NCI-H2107 (cell line): ENCODE results near the gene ANKFY1.

Source experiments
- DNase-seq: peaks from one replicate; lab custom pipeline; 2025; lab: John Stamatoyannopoulos, UW

ANKFY1 gene

DNA sequence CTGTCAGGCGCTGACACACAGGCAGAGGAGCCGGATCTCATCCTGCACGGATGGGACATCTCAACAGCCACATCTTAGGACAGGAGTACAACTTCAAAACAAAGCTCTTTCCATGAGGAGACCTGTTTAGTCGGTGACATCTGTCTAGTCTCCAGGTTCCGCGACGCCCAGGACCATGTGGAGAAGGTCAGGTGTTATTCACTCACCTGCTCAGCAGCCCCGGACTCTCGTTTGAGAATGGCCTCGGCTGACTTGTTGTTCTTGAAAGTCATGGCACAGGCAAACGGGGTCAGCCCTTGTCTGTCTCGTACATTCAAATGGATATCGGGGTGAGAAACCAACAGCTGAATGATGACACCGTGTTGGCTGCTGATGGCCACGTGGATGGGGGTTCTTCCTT, 85.1 kb downstream of the ANKFY1 start:
- DNase-seq: no peak

- no peak for DNase-seq
Measured at GRCh38 chr17:4177806-4178205, 86.0 kb downstream of the ANKFY1 start.

DNA sequence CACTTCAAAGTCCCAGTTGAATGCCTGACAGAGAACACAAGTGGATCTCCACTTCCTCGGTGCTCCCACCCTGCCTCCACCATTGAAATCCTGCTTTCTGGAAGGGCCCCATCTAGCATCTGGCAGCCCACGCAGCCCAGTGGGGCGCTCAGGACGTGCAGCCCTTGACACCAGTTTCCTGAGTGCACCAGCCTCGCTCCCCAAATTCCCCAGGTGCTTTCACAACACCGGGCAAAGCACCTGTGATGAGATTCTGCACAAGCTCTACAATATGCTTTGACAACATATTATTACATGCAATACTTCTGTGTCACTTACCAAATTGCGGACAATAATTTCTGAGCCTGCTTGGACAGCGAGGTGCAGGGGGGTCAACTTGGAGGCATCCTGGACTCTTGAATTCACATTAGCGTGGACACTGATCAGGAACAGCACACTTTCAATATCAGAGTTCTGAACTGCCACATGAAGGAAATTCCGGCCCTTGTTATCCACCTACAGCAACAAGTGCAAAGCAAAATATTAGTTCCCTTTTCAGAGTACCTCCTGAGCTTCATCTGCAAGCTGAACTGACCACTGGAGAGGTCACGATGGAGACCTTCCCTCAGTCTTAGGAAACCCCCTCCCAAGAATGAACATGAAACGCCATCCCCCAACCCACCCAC, 86.8 kb downstream of the ANKFY1 start:
- no peak for DNase-seq

- no peak for DNase-seq
Measured at GRCh38 chr17:4175921-4176807, 87.6 kb downstream of the ANKFY1 start.

DNA sequence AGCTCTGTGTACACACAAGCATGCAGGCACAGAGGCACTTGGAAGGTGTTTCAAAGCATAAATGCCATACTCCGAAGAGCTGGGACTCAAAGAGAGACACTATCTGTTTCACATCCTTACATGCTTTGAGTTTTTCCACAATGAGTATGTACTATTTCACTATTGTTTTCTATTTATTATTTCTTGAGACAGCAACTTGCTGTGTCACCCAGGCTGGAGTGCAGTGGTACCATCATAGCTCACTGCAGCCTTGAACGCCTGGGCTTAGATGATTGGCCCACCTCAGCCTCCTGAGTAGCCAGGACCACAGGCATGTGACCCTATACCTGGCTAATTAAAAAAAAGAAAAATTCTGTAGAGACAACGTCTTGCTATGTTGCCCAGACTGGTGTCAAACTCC, 89.2 kb downstream of the ANKFY1 start:
- DNase-seq: no peak

DNA sequence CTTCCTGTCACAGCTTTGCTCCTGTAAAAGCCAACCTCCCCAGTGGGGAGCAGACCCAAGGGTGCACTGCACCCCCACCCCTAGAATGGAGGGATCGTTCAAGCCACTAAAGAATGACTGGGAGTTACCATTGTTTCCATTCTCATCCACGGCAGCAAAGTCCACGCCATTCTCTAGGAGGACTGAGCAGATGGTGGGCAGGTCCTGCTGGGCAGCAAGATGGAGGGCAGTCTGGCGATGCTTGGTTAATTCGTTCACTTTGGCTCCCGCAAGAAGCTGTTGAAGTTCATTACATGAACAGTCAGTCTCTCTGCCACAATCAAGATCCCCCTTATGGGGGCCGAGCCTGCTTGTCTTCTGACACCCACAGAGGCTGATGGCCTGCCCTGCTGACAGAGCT, 90.0 kb downstream of the ANKFY1 start:
- no peak for DNase-seq

DNA sequence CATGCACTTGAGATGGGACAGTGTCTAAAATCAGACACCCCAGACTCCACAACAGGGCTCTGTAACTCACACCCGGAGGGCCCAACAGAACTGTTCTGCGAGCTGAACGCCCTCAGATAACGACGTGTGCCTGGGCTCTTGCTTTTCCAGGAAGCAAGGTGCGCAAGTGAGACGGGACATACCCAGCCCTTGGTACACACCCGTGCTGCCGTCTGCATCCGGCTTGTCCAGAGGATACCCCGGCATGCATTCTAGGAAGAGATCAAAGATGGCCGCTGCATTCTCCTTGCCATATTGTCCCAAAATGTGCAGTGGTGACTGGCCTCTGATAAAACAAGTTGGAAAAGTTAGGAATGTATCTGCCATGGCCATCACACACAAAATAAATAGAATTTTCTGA, 91.4 kb downstream of the ANKFY1 start:
- DNase-seq: no peak

DNA sequence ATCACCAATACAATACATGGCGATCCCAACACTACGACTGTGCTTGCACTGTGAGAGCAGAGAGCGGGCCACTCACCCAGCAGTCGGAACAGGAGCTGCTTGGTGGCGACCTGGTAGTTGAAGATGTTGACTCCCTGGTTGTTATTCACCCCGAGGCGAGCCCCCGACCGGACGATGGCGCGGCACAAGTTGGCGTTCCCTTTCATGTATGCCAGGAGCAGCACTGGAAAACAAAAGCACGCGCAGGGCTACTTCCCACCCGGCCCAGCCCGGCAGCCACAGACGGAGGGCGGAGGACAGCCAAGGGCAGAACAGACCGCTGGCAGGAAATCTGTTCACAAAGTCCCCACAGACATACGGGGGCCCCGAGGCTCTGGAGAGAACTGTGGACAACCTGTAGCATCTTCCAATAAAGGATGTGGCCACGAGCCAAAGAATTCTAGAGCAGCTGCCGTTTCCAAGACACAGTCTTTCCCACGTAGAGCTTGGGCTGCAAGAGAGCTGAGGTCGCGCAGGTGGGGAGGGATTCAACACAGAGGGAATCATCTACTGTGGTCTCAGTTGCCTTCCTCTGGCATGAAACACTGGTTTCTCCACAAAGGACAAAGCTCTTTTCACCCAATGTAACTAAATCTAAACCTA, 93.0 kb downstream of the ANKFY1 start:
- no peak for DNase-seq

GRCh38 chr17:4167786-4168185, 96.0 kb downstream of the ANKFY1 start:
- no peak for DNase-seq

GRCh38 chr17:4166419-4166818, 97.4 kb downstream of the ANKFY1 start:
- DNase-seq: no peak

DNA sequence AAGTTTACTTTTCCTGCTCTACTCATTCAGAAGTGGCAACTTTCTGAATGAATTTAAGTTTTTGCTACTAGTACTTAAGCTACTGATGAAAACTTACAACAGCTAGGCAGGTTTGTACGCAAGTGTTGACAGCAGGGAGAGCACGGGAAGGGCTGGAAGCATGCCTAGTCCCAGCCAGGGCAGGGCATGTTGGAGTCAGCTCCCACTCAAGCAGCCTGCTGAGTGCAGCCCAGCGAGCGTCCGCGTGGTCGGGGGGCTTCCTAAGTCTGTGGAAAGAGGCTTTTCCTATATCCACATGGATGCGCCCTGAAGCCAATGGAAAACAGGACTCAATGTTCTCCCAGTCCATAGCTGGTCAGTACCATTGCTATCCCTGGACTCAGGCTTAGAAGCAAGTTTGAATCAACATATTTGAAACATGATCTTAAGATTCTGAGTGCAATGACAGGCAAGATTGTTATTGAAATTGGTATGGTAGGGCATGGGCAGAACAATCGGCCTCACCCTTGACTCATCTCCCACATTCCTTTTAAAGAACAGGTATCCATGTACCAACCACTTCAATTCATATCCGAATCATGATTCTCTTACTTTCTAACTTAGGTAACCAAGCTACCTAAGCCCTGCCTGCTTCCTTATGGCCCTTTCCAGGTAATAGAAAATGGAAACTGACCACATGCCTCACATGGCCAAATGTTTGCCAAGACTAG, 98.3 kb downstream of the ANKFY1 start:
- DNase-seq: no peak

GRCh38 chr17:4163951-4164350, 99.8 kb downstream of the ANKFY1 start:
- DNase-seq: no peak

DNA sequence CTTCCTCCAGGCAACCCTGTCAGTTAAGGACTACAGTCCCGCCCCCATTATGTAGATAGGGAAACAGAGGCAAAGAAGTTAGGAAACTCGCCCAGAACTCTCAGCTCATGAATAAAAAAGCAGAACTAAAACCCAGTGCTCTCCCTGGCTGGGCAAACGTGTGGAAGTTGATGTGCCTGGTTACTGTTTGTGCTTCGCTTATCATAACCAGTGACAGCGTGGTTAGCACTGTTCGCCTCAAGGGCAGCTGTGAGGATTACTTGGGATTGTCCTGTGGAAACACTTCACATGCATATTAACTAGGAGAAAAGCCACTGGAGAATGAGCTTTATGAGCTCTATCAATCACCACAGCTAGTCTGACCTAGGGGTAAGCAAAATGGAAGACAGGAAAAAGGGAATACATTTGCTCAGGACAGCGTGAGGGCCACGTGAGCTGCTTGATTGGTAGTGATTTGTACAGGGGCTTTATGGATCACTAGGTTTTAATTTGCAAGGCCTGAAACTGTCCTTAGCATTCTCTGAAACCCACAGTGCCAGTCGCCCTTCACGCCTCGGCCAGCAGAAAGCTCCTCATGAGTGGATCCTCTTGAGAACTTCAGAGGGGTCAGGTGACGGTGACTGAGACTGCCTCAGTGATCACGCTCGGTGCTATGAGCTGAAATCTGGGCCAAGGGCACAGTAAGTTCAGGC, 100.9 kb downstream of the ANKFY1 start:
- no peak for DNase-seq

DNA sequence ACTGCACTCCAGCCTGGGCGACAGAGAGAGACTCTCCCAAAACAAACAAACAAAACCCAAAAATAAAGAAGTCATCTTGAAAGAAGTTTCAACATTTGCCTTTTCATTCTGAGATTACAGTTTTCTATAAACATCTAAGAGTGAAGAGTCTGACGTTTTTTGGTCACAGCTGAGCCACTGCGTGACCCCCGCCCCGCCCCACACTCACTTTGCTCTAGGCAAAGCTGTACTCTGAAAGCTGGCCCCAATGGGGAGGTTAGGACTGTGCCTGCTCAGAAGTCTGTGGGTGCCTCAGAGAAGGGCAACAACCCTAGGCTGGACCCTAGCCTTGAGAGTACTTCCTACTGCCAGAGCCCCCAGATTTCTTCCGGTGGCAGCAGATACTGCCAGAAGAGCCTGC, 101.5 kb downstream of the ANKFY1 start:
- no peak for DNase-seq

- no peak for DNase-seq
Measured at GRCh38 chr17:4161967-4162305, 101.8 kb downstream of the ANKFY1 start.

DNA sequence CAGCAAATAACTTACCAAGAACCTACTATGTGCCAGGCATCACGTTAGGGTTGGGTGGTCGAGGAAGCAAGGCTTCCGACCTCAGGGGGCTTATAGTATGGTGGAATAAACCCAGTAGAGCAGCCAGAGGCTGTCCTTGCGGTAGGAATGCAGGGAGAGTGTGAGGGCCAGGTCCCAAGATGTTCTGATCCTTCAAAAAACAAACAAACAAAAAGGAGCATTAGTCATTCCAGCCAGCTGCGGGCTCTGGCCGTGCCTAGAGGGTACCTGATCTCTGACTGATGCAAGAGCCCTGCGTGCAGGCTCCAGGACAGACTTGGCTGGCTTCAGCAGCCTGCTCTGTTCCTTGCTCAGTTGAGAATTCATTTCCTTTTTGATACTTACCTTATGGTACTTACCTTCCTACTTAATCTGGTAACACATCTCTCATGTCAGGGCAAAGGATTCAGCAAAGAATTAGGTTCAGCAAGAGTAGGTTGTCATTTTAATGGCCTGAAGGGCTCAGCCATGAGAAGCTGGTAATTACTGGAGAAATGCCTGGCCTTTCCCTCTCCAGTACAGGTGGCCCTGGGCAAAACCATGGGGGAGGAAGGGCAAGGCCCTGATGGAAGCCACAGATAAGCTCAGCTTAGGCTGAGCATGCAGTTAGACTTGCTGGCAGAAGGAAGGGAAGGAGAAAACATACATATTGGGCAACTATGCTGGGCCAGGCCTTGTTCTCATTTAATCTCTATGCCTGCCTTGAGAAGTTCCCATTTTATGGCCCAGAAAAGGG, 102.4 kb downstream of the ANKFY1 start:
- no peak for DNase-seq

DNA sequence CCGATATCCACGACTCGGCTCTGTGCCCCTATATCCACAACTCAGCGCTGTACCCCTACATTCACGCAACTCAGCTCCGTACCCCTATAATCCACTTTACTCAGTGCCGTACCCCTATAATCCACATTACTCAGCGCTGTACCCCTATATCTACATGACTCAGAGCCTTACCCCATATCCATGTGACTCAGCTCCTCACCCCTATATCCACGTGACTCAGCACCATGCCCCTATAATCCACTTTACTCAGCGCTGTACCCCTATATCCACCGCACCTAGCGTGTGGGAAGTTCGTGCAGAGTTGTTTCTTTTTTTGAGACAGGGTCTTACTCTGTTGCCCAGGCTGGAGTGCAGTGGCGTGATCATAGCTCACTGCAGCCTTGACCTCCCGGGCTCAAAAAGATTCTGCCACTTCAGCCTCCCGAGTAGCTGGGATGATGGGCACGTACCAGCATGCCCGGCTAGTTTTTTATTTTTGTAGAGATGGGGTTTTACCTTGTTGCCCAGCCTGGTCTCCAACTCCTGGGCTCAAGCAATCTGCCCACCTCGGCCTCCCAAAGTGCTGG, 103.4 kb downstream of the ANKFY1 start:
- no peak for DNase-seq

DNA sequence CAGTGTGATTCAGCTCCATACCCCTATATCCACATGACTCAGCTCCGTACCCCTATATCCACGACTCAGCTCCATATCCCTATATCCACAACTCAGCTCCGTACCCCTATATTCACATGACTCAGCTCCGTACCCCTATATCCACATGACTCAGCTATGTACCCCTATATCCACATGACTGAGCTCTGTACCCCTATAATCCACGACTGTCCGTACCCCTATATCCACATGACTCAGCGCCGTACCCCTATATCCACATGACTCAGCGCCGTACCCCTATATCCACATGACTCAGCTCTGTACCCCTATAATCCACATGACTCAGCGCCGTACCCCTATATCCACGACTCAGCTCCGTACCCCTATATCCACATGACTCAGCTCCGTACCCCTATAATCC, 104.0 kb downstream of the ANKFY1 start:
- DNase-seq: no peak

DNA sequence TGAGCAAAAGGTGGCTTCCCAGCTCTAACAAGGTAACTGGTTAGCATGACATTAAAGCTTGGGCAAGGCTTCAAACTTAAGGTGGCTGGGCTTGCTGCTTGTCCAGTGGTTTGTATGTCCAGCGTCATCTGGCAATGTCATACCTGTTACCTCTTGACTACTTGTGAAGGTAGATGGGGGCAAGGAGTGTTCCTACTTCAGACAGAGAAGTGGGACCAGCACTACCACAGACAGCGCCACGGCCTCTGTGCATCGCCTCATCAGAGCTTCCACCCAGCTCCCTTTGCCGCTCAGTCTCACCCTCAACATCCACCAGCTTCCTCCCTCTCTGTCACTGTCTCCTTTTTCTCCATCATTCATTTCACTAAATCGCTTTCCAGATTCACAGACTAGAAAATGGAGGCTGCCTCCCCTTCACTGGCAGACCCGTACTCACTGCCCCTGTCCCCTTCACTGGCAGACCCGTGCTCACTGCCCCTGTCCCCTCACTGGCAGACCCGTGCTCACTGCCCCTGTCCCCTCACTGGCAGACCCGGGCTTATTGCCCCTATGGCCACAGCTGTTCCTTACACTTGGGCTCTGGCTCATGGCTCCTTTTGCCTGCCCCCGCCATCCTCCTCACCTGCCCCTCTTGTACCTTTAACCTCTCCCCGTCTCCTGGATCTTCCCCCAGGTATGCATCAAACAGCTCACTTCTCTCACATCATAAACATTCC, 106.0 kb downstream of the ANKFY1 start:
- no peak for DNase-seq

DNA sequence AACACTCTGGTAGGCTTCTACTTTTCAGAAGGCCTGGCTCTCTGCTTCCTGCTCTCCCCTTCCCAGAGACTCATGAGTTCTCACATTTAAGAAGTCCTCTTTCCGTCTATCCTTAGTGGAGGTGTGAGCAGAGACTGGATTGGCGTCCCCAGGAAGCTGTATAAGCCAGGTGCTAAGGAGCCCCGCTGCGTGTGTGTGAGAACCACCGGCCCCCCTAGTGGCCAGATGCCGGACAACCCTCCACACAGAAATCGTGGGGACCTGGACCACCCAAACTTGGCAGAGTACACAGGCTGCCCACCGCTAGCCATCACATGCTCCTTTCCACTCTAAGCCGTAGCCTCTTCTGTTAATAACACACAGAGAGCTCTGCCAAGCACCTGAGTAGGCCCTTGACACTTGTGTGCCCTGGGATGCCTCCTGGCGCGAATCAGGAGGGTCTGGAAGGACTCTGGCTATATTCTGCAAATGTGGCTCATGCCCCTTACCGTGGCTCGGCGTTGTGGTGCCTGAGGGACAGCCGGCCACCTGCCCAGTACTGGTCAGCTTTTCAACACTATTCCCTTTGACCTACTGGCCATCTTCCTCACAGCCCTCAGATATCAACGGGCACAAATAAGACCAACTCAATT, 106.9 kb downstream of the ANKFY1 start:
- DNase-seq: no peak
